ENCODE results near the gene ADAMTS18. TPM values are rescaled to one million over a fixed set of nuclear protein-coding genes. Genes with fewer than 3 reads are reported as not detected.

ADAMTS18 gene
- total RNA-seq, 2 donors from 2014 or later: 0.52 to 2.6 TPM

- DNase-seq (no peak), ATAC-seq (no peak)
- Histone ChIP-seq H3K9me3 (no peaks in the 10 kb centered on the region), H3K27ac (no peak overlapping the region), H3K36me3 (replicated peaks in 1 of 2; ENCODE audit: insufficient read depth in 1 of 2, low read depth in 2 of 2) (no peaks in the 10 kb centered on the region), H3K27me3 (no peaks in the 10 kb centered on the region), H3K4me3 (no peak overlapping the region), H3K4me1 (peaks cover 9% of the 10 kb centered on the region)
- 1 to 2% methylated on average over 3 of the region's 3 CpGs for WGBS, 2 donors
- intact Hi-C loops (cut with DNase I): no loop called here
- TF ChIP-seq CTCF (IDR thresholded peaks at IDR 0.05) (no peak), POLR2A (IDR thresholded peaks at IDR 0.05) (no peak)
These were observed 4.3 kb upstream of the ADAMTS18 start for GRCh38 chr16:77439106-77439505.

GRCh38 chr16:77437859-77438258 lies 3.0 kb upstream of the ADAMTS18 start:
- TF ChIP-seq POLR2A (IDR thresholded peaks at IDR 0.05): no peak
- no peak for TF ChIP-seq CTCF (IDR thresholded peaks at IDR 0.05)
- DNase-seq (no peak), ATAC-seq (no peak)
- no peaks in the 10 kb centered on the region for H3K9me3 ChIP-seq
- 46 to 56% methylated on average over 2 of the region's 2 CpGs for WGBS, 2 donors
- H3K27me3 ChIP-seq: no peaks in the 10 kb centered on the region
- no peak overlapping the region for H3K27ac ChIP-seq
- no peak overlapping the region for H3K4me3 ChIP-seq
- no peaks in the 10 kb centered on the region for H3K36me3 ChIP-seq (replicated peaks in 1 of 2; ENCODE audit: insufficient read depth in 1 of 2, low read depth in 2 of 2)
- peaks cover 15% of the 10 kb centered on the region for H3K4me1 ChIP-seq
- intact Hi-C loops (cut with DNase I): no loop called here

GRCh38 chr16:77435272-77435820 lies 512 bp upstream of the ADAMTS18 start:
- WGBS, 2 donors: 5 to 9% methylated on average over 20 of the region's 20 CpGs
- DNase-seq (no peak), ATAC-seq (no peak)
- Histone ChIP-seq H3K9me3 (no peaks in the 10 kb centered on the region), H3K36me3 (replicated peaks in 1 of 2; ENCODE audit: insufficient read depth in 1 of 2, low read depth in 2 of 2) (no peaks in the 10 kb centered on the region), H3K4me3 (no peak overlapping the region), H3K27ac (no peak overlapping the region), H3K27me3 (no peaks in the 10 kb centered on the region), H3K4me1 (peaks cover 15% of the 10 kb centered on the region)
- intact Hi-C loops (cut with DNase I): no loop called here
- no peak for TF ChIP-seq POLR2A (IDR thresholded peaks at IDR 0.05)

- no peaks in the 10 kb centered on the region for H3K27me3 ChIP-seq
- no peaks in the 10 kb centered on the region for H3K36me3 ChIP-seq (replicated peaks in 1 of 2; ENCODE audit: insufficient read depth in 1 of 2, low read depth in 2 of 2)
- no peak overlapping the region for H3K27ac ChIP-seq
- no peak for TF ChIP-seq CTCF (IDR thresholded peaks at IDR 0.05)
- no peak for TF ChIP-seq POLR2A (IDR thresholded peaks at IDR 0.05)
- DNase-seq (no peak), ATAC-seq (no peak)
- peaks cover 15% of the 10 kb centered on the region for H3K4me1 ChIP-seq
- intact Hi-C loops (cut with DNase I): no loop called here
- H3K4me3 ChIP-seq: no peak overlapping the region
- 1 to 6% methylated on average over 9 to 17 of the region's 17 CpGs for WGBS, 2 donors
- H3K9me3 ChIP-seq: no peaks in the 10 kb centered on the region
These were observed 758 bp downstream of the ADAMTS18 start for GRCh38 chr16:77434022-77434529.

- no peak for ATAC-seq
- 19 to 21% methylated on average over 6 of the region's 6 CpGs for WGBS, 2 donors
These were observed 1.7 kb downstream of the ADAMTS18 start for GRCh38 chr16:77433146-77433545.

More at GRCh38 chr16:77433146-77433545, 1.7 kb downstream of the ADAMTS18 start:
- no peak overlapping the region for H3K4me3 ChIP-seq
- no peaks in the 10 kb centered on the region for H3K27me3 ChIP-seq
- H3K9me3 ChIP-seq: no peaks in the 10 kb centered on the region
- no peaks in the 10 kb centered on the region for H3K36me3 ChIP-seq (replicated peaks in 1 of 2; ENCODE audit: insufficient read depth in 1 of 2, low read depth in 2 of 2)
- peaks cover 15% of the 10 kb centered on the region for H3K4me1 ChIP-seq
- no peak for DNase-seq
- intact Hi-C loops (cut with DNase I): no loop called here
- TF ChIP-seq POLR2A (IDR thresholded peaks at IDR 0.05) (no peak), CTCF (IDR thresholded peaks at IDR 0.05) (no peak)
- H3K27ac ChIP-seq: no peak overlapping the region

Measured in body of pancreas (tissue), 4 donors.